ENCODE measurements around the gene CPXM2.

The CPXM2 gene

DNA sequence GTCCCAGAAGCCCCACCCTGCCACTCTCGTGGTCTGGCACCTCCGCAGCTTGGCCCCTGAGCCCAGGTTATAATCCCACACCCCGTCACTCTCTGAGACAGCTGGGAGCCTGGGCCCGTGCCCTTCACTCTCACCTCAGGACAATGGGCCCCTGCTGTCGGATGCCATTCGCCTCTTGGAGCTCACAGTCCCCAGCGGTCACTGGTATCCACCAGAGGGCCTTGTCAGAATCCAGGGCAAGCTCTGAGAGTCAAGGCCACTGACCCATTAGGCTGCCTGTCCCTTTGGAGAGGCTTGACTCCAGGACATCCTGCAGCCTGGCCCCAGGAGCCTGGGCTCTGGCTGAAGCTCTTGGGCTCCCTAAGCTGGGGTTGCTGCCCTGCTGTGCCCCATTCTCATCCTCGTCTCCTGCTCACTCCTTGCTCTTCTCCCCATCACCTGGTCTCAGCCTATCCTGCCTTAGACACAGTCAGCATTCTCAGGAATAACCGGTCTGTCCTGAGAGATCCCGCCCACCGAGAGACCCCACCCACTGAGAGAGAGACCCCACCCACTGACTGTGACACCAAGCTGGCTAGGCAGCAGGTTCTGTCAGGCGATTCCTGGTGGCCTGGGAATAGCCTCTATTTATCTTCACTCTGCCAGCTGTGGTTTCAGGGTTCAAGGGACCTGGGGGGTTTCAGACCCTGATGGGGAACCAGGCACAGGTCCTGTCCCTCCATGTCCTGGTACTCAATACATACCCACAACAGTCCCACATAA, 27.7 kb downstream of the CPXM2 start:
- no peak for DNase-seq (ENCODE audit: extremely low spot score)
- ChIA-PET CTCF (interaction anchor here (0.6 kb wide), 1 partner anchor 49 kb away, joined by 3 read pairs; no protein-coding TSS in a partner anchor), POLR2A (no interaction called here)
- TF ChIP-seq ZNF384 (IDR thresholded peaks at IDR 0.05) (no peak), FOXA1 (IDR thresholded peaks at IDR 0.05) (no peak), TARDBP (IDR thresholded peaks at IDR 0.05) (no peak), FOXM1 (IDR thresholded peaks at IDR 0.05; ENCODE audit: borderline replicate concordance) (no peak), SP1 (IDR thresholded peaks at IDR 0.05) (no peak), SUZ12 (IDR thresholded peaks at IDR 0.05) (no peak), L3MBTL2 (conservative IDR thresholded peaks at IDR 0.05) (no peak), ARNT (IDR thresholded peaks at IDR 0.05) (no peak)
- TF ChIP-seq, protein P1, sequence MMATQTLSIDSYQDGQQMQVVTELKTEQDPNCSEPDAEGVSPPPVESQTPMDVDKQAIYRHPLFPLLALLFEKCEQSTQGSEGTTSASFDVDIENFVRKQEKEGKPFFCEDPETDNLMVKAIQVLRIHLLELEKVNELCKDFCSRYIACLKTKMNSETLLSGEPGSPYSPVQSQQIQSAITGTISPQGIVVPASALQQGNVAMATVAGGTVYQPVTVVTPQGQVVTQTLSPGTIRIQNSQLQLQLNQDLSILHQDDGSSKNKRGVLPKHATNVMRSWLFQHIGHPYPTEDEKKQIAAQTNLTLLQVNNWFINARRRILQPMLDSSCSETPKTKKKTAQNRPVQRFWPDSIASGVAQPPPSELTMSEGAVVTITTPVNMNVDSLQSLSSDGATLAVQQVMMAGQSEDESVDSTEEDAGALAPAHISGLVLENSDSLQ (IDR thresholded peaks at IDR 0.05): no peak

DNA sequence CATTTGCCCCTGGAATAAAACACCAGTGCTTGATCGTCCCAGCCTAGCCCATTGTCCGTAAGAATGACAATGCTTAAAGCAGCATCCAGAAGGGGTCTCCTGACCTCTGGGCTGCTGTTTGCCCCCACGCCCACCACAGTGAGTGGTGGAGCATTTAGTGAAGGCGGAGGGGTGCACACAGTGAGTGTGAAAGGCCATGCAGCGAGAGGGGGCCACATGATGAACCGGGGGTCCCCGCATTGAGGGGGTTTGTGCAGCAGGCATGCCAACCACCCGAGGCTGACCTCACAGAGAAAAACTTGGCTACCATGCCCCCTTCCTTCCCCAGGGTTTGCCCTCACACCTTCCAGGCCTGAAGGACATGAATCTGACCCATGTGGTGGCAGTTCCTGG, 28.4 kb downstream of the CPXM2 start:
- POLR2A ChIA-PET: no interaction called here

DNA sequence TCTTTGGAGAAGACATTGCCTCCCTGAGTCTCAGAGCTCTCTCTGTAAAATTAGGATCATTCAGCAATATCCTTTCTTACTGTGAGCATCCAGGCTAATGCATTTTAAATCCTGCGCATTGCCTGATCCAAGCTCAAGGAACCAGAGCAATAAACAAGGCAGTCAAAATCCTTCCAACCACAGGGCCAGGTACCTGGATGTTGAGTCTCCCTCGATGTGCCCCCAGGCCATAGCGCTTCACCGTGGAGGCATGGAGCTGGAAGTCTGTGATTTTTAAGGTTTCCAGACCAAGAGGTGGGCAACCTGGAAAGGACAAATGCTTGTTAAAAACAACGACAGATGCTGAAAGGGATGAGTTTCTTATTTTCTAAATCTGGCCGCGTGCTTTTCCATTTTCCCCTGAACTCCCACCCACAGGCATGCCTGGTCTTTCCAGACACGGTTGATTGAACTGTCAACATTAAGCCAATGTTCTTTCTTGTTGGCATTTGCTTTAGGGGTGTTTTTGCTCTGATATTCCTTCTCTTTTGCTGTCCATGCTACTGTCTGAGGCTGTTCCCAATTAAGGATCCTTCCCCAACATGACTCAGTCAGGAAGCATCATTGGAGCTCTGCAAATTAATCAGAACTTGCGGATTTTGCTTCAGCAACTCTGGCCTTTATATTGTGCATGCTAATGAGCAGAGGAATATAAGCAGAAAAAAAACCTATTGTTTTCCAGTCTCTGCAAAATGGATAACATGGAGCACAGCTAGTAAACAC, 29.0 kb downstream of the CPXM2 start:
- POLR2A ChIA-PET: no interaction called here
- no peak for DNase-seq (ENCODE audit: extremely low spot score)
- TF ChIP-seq CTBP1 (IDR thresholded peaks at IDR 0.05; ENCODE audit: borderline replicate concordance) (no peak), HDGF (IDR thresholded peaks at IDR 0.05; ENCODE audit: borderline replicate concordance) (no peak), LEF1 (IDR thresholded peaks at IDR 0.05; ENCODE audit: borderline replicate concordance) (no peak), ELF4 (IDR thresholded peaks at IDR 0.05) (no peak), ARNT (IDR thresholded peaks at IDR 0.05) (no peak)
- TF ChIP-seq, protein P1 (IDR thresholded peaks at IDR 0.05): no peak
- CTCF ChIA-PET: interaction anchor here (0.6 kb wide), 1 partner anchor 526 kb away, joined by 4 read pairs; no protein-coding TSS in a partner anchor

More for the DNA sequence above, 28.4 kb downstream of the CPXM2 start:
- no peak for DNase-seq (ENCODE audit: extremely low spot score)
- TF ChIP-seq TARDBP (IDR thresholded peaks at IDR 0.05) (no peak), ZNF384 (IDR thresholded peaks at IDR 0.05) (no peak), NFRKB (IDR thresholded peaks at IDR 0.05) (no peak), FOXA1 (IDR thresholded peaks at IDR 0.05) (no peak), FOXM1 (IDR thresholded peaks at IDR 0.05; ENCODE audit: borderline replicate concordance) (no peak), CTBP1 (IDR thresholded peaks at IDR 0.05; ENCODE audit: borderline replicate concordance) (no peak), HDGF (IDR thresholded peaks at IDR 0.05; ENCODE audit: borderline replicate concordance) (no peak), SP1 (IDR thresholded peaks at IDR 0.05) (no peak), LEF1 (IDR thresholded peaks at IDR 0.05; ENCODE audit: borderline replicate concordance) (no peak)
- TF ChIP-seq, protein P1 (IDR thresholded peaks at IDR 0.05): no peak
- CTCF ChIA-PET: no interaction called here

DNA sequence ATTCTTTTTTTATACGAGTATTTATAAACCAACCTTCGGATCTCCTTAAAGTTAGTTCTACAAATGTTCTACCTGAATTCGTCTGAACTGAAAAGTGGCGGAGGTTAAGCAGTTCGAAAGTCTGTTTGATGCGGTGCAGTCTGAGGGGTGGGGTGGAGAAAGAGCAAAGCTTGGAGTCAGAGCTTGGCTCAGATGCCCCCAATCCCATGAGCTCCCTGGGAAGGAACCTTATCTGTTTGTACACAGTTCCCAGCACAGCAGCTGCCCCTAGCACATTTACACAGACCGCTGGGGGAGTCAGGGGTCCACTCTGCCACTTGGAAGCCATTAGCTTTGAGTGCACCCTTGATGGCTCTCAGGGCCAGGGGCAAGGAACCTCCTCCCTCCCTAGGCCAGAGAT, 30.8 kb downstream of the CPXM2 start:
- CTCF ChIA-PET: interaction anchor here (0.7 kb wide), 1 partner anchor 53 kb away, joined by 3 read pairs; no protein-coding TSS in a partner anchor
- TF ChIP-seq FOXA1 (IDR thresholded peaks at IDR 0.05): no peak
- TF ChIP-seq BHLHE40 (IDR thresholded peaks at IDR 0.05; ENCODE audit: borderline replicate concordance): no peak
- TF ChIP-seq HDGF (IDR thresholded peaks at IDR 0.05; ENCODE audit: borderline replicate concordance): no peak
- no peak for TF ChIP-seq FOXK2 (IDR thresholded peaks at IDR 0.05)
- no peak for TF ChIP-seq L3MBTL2 (conservative IDR thresholded peaks at IDR 0.05)
- TF ChIP-seq ELF4 (IDR thresholded peaks at IDR 0.05): no peak
- TF ChIP-seq, protein P1 (IDR thresholded peaks at IDR 0.05): no peak
- TF ChIP-seq FOXM1 (IDR thresholded peaks at IDR 0.05; ENCODE audit: borderline replicate concordance): no peak
- no peak for TF ChIP-seq SUZ12 (IDR thresholded peaks at IDR 0.05)
- TF ChIP-seq SP1 (IDR thresholded peaks at IDR 0.05): no peak
- TF ChIP-seq ZNF384 (IDR thresholded peaks at IDR 0.05): no peak
- no peak for TF ChIP-seq NFRKB (IDR thresholded peaks at IDR 0.05)
- POLR2A ChIA-PET: no interaction called here
- DNase-seq (ENCODE audit: extremely low spot score): no peak

DNA sequence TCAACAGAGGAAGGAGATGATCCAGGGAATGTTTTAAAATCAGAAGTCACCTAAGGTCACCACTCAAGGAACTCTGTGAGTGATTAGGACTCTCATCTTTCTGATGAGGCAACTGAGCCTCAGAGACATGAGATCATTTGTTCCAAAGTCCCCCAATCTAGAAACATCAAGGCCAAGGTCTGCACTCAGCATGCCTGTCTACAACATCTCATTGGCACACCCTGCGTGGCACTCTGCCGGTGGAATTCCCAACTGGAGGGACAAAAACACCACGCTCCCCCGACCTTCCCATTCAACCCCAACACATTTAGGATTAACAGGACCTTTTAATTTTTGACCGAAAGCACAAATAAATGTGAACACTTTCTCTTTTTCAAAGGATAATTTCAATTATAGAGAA, 31.4 kb downstream of the CPXM2 start:
- TF ChIP-seq CTBP1 (IDR thresholded peaks at IDR 0.05; ENCODE audit: borderline replicate concordance) (no peak), LEF1 (IDR thresholded peaks at IDR 0.05; ENCODE audit: borderline replicate concordance) (no peak), ZNF384 (IDR thresholded peaks at IDR 0.05) (no peak), ELF4 (IDR thresholded peaks at IDR 0.05) (no peak), L3MBTL2 (conservative IDR thresholded peaks at IDR 0.05) (no peak), ARNT (IDR thresholded peaks at IDR 0.05) (no peak), BHLHE40 (IDR thresholded peaks at IDR 0.05; ENCODE audit: borderline replicate concordance) (no peak), HDGF (IDR thresholded peaks at IDR 0.05; ENCODE audit: borderline replicate concordance) (no peak), FOXA1 (IDR thresholded peaks at IDR 0.05) (no peak), SP1 (IDR thresholded peaks at IDR 0.05) (no peak), SUZ12 (IDR thresholded peaks at IDR 0.05) (no peak)
- TF ChIP-seq, protein P1 (IDR thresholded peaks at IDR 0.05): no peak
- DNase-seq (ENCODE audit: extremely low spot score): no peak
- ChIA-PET CTCF (interaction anchor here (0.5 kb wide), 1 partner anchor 1185 kb away, joined by 3 read pairs; no protein-coding TSS in a partner anchor), POLR2A (no interaction called here)
